WTC11 (cell line): ENCODE measurements around the gene SOCS2. TPM values are rescaled to one million over a fixed set of nuclear protein-coding genes. Genes with fewer than 3 reads are reported as not detected.
A peak's percentile ranks its signal among the peaks of the same experiment; 100 is the strongest.
"Not testable (repeated sequence)": the region's sequence is repeated elsewhere in the genome, so short reads cannot be mapped to it uniquely, and the experiment has no call there.

Experiments
- ATAC-seq: fragments of 200-7000 bp; cut with Tn5 transposase; 2 replicates; pipeline ENCODE4 v1.10.0; 2021; ENCODE audit warnings: mild to moderate bottlenecking, moderate library complexity
- CTCF ChIA-PET: fragments of 300-600 bp; sonication (Branson Sonifier 250); formaldehyde crosslinking; loops from one replicate; lab custom pipeline; 2021; ENCODE audit warnings: antibody characterized with exemption; lab: Charles Lee
- POLR2A ChIA-PET: fragments of 350-600 bp; sonication (Branson Sonifier 250); formaldehyde crosslinking; loops from one replicate; lab custom pipeline; 2021; ENCODE audit warnings: antibody characterized with exemption; lab: Charles Lee
- DNase-seq: peaks from one replicate; pipeline ENCODE4 v3.0.0; 2021; ENCODE audit warnings: low spot score
- H3K27ac Mint-ChIP-seq: 2 replicates; pipeline ENCODE4 v1.8.0; 2021; ENCODE audit warnings: mixed read lengths
- H3K27me3 Mint-ChIP-seq: 2 replicates; pipeline ENCODE4 v1.8.0; 2021; ENCODE audit warnings: low read depth, mild to moderate bottlenecking, moderate library complexity, mixed read lengths
- H3K36me3 Mint-ChIP-seq: 2 replicates; pipeline ENCODE4 v1.8.0; 2021; ENCODE audit warnings: mixed read lengths
- H3K4me1 Mint-ChIP-seq: 2 replicates; pipeline ENCODE4 v1.8.0; 2022; ENCODE audit warnings: mixed read lengths
- H3K4me3 Mint-ChIP-seq: 2 replicates; pipeline ENCODE4 v1.8.0; 2021; ENCODE audit warnings: mild to moderate bottlenecking, moderate library complexity, mixed read lengths
- H3K9me3 Mint-ChIP-seq: 2 replicates; pipeline ENCODE4 v1.8.0; 2021; ENCODE audit warnings: mixed read lengths
- ARID4B ChIP-seq: sonication (generic); formaldehyde crosslinking; IDR thresholded peaks from 2 replicates; pipeline ENCODE4 v1.8.0; 2023; ENCODE audit warnings: missing genetic modification reagents, mild to moderate bottlenecking, borderline replicate concordance
- CREM ChIP-seq: sonication (generic); formaldehyde crosslinking; IDR thresholded peaks from 2 replicates; pipeline ENCODE4 v1.8.1; 2022; ENCODE audit warnings: mild to moderate bottlenecking, missing genetic modification reagents, moderate library complexity
- GABPB1 ChIP-seq: sonication (generic); formaldehyde crosslinking; IDR thresholded peaks from 2 replicates; pipeline ENCODE4 v1.8.1; 2023; ENCODE audit warnings: mild to moderate bottlenecking, missing genetic modification reagents
- NFATC4 ChIP-seq: fragments of 250-450 bp; sonication (Bioruptor Pico); IDR thresholded peaks from 2 replicates; pipeline ENCODE4 v1.9.0; 2021; ENCODE audit warnings: mild to moderate bottlenecking
- NR3C1 ChIP-seq: sonication (generic); formaldehyde crosslinking; conservative IDR thresholded peaks from 2 replicates; pipeline ENCODE4 v1.8.1; 2023; ENCODE audit warnings: low read depth, mild to moderate bottlenecking, missing genetic modification reagents
- SMAD3 ChIP-seq: sonication (generic); formaldehyde crosslinking; IDR thresholded peaks from 2 replicates; pipeline ENCODE4 v1.8.0; 2022; ENCODE audit warnings: missing genetic modification reagents, mild to moderate bottlenecking, borderline replicate concordance
- SMAD4 ChIP-seq: sonication (generic); formaldehyde crosslinking; IDR thresholded peaks from 2 replicates; pipeline ENCODE4 v1.8.0; 2022; ENCODE audit warnings: mild to moderate bottlenecking, missing genetic modification reagents
- ZSCAN18 ChIP-seq: fragments of 250-450 bp; sonication (Bioruptor Pico); IDR thresholded peaks from 2 replicates; pipeline ENCODE4 v2.1.2; 2022; ENCODE audit warnings: mild to moderate bottlenecking, moderate library complexity
- total RNA-seq: library from RNA; stranded (reverse); gene quantifications from 3 replicates; pipeline ENCODE4 v1.2.3, GENCODE V29; 2021
- TF ChIP-seq, protein P1 (sequence below): sonication (generic); formaldehyde crosslinking; IDR thresholded peaks from 2 replicates; pipeline ENCODE4 v1.8.0; 2022; ENCODE audit warnings: mild to moderate bottlenecking, missing genetic modification reagents
- TF ChIP-seq, protein P2 (sequence below): sonication (generic); formaldehyde crosslinking; IDR thresholded peaks from 2 replicates; pipeline ENCODE4 v1.8.1; 2022; ENCODE audit warnings: low read depth, missing genetic modification reagents, borderline replicate concordance
- TF ChIP-seq, protein P3 (sequence below): sonication (generic); formaldehyde crosslinking; IDR thresholded peaks from 2 replicates; pipeline ENCODE4 v1.8.0; 2022; ENCODE audit warnings: mild to moderate bottlenecking, missing genetic modification reagents

Gene SOCS2
- total RNA-seq, 1 experiment from 2014 or later = 44.4 TPM

DNA sequence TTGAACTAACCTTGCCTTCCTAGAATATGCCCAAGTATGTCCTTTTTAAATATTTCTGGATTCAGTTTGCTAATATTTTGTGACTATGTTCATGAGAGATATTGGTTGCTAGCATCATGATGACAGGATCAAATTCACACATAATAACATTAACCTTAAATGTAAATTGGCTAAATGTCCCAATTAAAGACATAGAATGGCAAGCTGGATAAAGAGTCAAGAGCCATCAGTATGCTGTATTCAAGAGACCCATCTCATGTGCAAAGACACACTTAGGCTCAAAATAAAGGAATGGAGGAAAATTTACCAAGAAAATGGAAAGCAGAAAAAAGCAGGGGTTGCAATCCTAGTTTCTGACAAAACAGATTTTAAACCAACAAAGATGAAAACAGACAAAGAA lies 14.6 kb upstream of the SOCS2 start:
- H3K27ac Mint-ChIP-seq, POLR2A ChIA-PET, H3K4me3 Mint-ChIP-seq, H3K4me1 Mint-ChIP-seq, H3K27me3 Mint-ChIP-seq, DNase-seq, CTCF ChIA-PET, ATAC-seq: not testable (repeated sequence)
- peaks cover 50% of the 10 kb centered on the region for H3K9me3 Mint-ChIP-seq
- peaks cover 54% of the 10 kb centered on the region for H3K36me3 Mint-ChIP-seq

DNA sequence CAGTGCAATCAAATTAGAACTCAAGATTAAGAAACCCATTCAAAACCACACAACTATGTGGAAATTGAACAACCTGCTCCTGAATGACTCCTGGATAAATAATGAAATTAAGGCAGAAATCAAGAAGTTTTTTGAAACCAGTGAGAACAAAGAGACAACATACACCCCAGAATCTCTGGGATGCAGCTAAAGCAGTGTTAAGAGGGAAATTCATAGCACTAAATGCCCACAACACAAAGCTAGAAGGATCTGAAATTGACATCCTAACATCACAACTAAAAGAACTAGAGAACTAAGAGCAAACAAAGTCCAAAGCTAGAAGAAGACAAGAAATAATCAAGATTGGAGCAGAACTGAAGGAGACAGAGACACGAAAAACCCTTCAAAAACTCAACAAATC lies 13.8 kb upstream of the SOCS2 start:
- DNase-seq, ATAC-seq, H3K4me3 Mint-ChIP-seq, H3K27me3 Mint-ChIP-seq, CTCF ChIA-PET, POLR2A ChIA-PET, H3K4me1 Mint-ChIP-seq, H3K27ac Mint-ChIP-seq: not testable (repeated sequence)
- H3K9me3 Mint-ChIP-seq = peaks cover 46% of the 10 kb centered on the region
- H3K36me3 Mint-ChIP-seq = peaks cover 51% of the 10 kb centered on the region

GRCh38 chr12:93563807-93564538 lies 8.5 kb upstream of the SOCS2 start:
- Mint-ChIP-seq H3K9me3 (peaks cover 21% of the 10 kb centered on the region), H3K27ac (no peak overlapping the region), H3K4me3 (no peak overlapping the region), H3K4me1 (no peaks in the 10 kb centered on the region), H3K27me3 (no peaks in the 10 kb centered on the region), H3K36me3 (peaks cover 41% of the 10 kb centered on the region)
- ATAC-seq (peak; percentile 61), DNase-seq (no peak)
- TF ChIP-seq GABPB1 (peak; percentile 86), NR3C1 (CRISPR knock-in tag) (no peak)
- ChIA-PET CTCF (interaction anchor here (1.1 to 1.4 kb wide), 2 partner anchors 12 to 538 kb away, joined by 3 to 5 read pairs; no protein-coding TSS in a partner anchor), POLR2A (no interaction called here)

DNA sequence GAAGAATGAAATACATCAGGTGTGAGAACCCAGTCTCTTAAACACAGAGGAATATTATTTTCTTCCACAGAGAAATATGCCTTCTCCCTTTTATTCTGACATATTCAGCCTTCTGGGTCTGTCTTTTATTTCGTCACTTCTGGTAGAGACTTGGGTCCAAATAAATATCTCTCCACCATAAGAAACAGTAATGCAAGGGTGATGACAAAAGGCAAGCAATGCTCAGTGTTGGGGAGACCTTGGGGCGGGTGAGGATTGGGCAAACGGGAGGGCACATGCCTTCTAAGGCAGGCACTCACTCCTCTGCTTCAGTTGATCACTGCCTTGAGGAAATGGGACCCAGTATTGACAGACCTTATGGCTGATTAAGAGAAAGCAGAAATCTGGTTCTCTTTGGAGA lies 6.7 kb upstream of the SOCS2 start:
- Mint-ChIP-seq H3K4me1 (peaks cover 2% of the 10 kb centered on the region; the same call in 1 of the 2 replicates), H3K27me3 (no peaks in the 10 kb centered on the region), H3K27ac (no peak overlapping the region), H3K4me3 (no peak overlapping the region), H3K9me3 (peaks cover 7% of the 10 kb centered on the region), H3K36me3 (peaks cover 27% of the 10 kb centered on the region)
- TF ChIP-seq, protein P1, sequence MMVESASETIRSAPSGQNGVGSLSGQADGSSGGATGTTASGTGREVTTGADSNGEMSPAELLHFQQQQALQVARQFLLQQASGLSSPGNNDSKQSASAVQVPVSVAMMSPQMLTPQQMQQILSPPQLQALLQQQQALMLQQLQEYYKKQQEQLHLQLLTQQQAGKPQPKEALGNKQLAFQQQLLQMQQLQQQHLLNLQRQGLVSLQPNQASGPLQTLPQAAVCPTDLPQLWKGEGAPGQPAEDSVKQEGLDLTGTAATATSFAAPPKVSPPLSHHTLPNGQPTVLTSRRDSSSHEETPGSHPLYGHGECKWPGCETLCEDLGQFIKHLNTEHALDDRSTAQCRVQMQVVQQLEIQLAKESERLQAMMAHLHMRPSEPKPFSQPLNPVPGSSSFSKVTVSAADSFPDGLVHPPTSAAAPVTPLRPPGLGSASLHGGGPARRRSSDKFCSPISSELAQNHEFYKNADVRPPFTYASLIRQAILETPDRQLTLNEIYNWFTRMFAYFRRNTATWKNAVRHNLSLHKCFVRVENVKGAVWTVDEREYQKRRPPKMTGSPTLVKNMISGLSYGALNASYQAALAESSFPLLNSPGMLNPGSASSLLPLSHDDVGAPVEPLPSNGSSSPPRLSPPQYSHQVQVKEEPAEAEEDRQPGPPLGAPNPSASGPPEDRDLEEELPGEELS = no peak
- ATAC-seq (no peak), DNase-seq (no peak)
- POLR2A ChIA-PET = no interaction called here
- CTCF ChIA-PET = no interaction called here

GRCh38 chr12:93567174-93567573 lies 5.3 kb upstream of the SOCS2 start:
- ATAC-seq = no peak
- no peak overlapping the region for H3K27ac Mint-ChIP-seq
- TF ChIP-seq ZSCAN18 = no peak
- TF ChIP-seq, all 79 proteins: peak for 0
- H3K4me3 Mint-ChIP-seq = no peak overlapping the region
- H3K4me1 Mint-ChIP-seq = peaks cover 2% of the 10 kb centered on the region; the same call in 1 of the 2 replicates
- peaks cover 16% of the 10 kb centered on the region for H3K36me3 Mint-ChIP-seq
- no peaks in the 10 kb centered on the region for H3K27me3 Mint-ChIP-seq
- no peaks in the 10 kb centered on the region for H3K9me3 Mint-ChIP-seq
- CTCF ChIA-PET = interaction anchor here (4.2 kb wide), 1 partner anchor 534 kb away, joined by 69 read pairs; no protein-coding TSS in a partner anchor
- no peak for DNase-seq
- POLR2A ChIA-PET = interaction anchor here (1.0 kb wide), 1 partner anchor 508 kb away, joined by 8 read pairs; no protein-coding TSS in a partner anchor

- POLR2A ChIA-PET = no interaction called here
- DNase-seq = no peak
- CTCF ChIA-PET = interaction anchor here (2.1 to 4.2 kb wide), 2 partner anchors 66 to 533 kb away, joined by 5 to 69 read pairs; no protein-coding TSS in a partner anchor
- Mint-ChIP-seq H3K27me3 (peaks cover 9% of the 10 kb centered on the region), H3K4me3 (no peak overlapping the region), H3K4me1 (peaks cover 2% of the 10 kb centered on the region; the same call in 1 of the 2 replicates), H3K9me3 (no peaks in the 10 kb centered on the region), H3K27ac (no peak overlapping the region; the same call in 1 of the 2 replicates), H3K36me3 (peaks cover 16% of the 10 kb centered on the region)
- ATAC-seq = no peak
- no peak for TF ChIP-seq SMAD3 (CRISPR knock-in tag)
- TF ChIP-seq NFATC4 (CRISPR knock-in tag) = no peak
- no peak for TF ChIP-seq CREM (CRISPR knock-in tag)
- TF ChIP-seq ARID4B = no peak
- TF ChIP-seq SMAD4 = no peak
- TF ChIP-seq, protein P2, sequence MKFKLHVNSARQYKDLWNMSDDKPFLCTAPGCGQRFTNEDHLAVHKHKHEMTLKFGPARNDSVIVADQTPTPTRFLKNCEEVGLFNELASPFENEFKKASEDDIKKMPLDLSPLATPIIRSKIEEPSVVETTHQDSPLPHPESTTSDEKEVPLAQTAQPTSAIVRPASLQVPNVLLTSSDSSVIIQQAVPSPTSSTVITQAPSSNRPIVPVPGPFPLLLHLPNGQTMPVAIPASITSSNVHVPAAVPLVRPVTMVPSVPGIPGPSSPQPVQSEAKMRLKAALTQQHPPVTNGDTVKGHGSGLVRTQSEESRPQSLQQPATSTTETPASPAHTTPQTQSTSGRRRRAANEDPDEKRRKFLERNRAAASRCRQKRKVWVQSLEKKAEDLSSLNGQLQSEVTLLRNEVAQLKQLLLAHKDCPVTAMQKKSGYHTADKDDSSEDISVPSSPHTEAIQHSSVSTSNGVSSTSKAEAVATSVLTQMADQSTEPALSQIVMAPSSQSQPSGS = no peak
- TF ChIP-seq, protein P3, sequence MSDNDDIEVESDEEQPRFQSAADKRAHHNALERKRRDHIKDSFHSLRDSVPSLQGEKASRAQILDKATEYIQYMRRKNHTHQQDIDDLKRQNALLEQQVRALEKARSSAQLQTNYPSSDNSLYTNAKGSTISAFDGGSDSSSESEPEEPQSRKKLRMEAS (CRISPR knock-in tag) = no peak
Observed at GRCh38 chr12:93568091-93568490, 4.4 kb upstream of the SOCS2 start.
